ENCODE results near the gene SDC3.

SDC3 gene

GRCh38 chr1:30887485-30888315, 20.9 kb downstream of the SDC3 start:
- FAIRE-seq: no peak

DNA sequence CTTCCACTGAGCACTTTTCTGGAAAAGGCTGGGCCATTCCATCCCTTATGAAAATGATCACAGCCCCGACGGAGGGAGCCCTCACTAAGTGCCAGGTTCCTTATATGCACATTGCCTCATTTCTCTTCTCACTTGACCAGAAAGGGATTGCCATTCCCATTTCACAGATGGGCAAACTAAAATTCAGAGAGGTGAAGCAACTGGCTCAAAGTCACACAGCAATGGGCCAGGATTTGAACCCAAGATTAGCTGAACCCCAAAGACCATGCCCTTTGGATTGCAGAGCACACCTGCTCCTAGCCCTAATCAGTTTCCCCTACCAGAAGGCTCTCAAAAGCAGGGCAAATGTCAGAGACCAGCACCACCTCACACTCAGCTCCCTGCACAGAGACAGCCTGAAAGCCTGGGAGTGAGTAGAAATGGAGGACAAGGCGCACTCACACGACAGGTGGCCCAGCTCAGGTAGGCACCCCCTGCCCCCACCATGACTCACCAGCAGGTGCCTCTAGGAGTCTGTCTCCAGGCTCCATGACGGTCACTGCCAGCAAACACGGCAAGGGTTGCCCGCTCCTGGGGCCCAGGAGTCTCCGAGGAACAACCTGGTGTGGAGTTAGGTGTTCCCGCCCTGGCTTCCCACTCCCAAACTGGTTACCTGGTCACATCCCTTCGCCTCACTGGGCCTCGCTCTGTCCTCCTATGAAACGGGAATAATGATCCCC, 21.7 kb downstream of the SDC3 start:
- no peak for FAIRE-seq

DNA sequence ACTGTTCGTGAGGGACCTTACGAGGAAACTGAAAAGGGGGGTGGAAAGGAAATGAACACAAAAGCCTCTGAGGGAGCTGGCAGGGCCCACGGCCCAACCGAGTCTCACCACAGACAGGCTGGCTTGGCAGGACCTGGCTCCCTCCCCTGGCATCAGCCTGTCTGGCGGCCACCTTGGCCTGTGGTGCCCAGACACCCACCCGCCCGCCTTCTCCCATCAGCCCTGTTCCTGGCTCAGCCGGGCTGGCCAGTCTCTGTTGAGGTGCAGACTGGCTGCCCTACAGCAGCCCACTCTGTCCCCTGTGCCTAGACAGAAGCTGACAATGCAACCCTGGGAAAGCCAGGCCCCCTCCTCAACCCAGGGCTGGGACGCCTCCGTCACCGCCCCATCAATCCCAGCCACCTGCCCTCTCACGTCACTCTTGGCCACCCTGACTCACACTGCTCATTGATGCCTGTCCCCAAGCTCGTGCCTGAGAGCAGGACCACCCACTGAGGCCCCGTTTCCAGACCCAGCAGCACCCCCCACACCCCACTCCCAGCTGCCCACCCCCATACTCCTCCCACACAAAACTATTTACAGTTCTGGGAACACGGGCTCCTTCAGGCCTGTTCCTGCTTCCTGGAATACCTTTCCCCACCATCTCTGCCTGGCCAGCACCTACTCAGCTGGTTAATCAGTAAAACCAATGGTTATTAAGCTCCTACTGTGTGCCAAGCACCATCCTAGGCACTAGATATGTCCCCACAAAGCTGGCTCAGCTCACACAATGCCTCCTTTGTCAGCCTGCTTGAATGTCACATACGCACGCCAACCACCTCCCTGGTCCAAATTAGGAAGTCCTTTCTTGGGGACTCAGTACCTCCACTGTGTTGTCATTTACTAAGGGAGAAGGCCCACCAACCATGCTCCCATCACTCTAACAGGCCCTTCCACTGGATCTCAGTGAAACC, 22.7 kb downstream of the SDC3 start:
- FAIRE-seq: no peak

GRCh38 chr1:30884723-30885122, 23.8 kb downstream of the SDC3 start:
- FAIRE-seq: no peak

GRCh38 chr1:30883389-30884172, 25.0 kb downstream of the SDC3 start:
- FAIRE-seq: no peak

DNA sequence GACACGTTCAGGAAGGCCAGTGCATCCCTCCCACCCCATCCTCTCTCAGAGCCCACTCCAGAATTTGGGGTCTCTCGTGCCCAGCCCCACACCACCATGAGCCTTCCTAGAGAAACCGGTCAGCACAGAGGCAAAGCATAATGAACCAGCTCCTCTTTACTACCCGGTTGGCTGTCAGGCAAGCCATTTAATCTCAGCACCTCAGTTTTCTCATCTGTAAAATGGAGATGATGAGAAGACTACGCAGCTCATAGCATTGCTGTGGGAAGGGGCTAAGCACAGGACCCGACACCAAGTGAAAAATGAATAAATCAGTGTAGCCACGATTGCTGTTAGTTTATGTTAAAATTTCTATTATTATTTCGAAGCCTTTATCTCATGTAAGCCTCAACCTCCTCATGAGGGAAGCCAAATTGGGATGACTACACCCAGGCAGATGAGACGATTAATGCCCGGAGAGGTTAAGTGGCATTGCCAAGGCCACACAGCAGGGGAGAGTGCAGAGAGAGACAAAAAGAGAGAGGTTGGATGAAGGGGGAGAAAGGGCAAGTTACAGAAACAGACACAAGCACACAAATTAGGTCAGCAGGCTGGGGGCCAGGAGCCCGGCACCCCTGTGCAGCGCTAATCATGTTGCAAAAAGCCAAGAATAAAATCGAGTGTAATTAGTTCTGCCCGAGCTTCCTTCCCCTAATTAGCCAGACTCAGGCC, 25.7 kb downstream of the SDC3 start:
- no peak for FAIRE-seq

DNA sequence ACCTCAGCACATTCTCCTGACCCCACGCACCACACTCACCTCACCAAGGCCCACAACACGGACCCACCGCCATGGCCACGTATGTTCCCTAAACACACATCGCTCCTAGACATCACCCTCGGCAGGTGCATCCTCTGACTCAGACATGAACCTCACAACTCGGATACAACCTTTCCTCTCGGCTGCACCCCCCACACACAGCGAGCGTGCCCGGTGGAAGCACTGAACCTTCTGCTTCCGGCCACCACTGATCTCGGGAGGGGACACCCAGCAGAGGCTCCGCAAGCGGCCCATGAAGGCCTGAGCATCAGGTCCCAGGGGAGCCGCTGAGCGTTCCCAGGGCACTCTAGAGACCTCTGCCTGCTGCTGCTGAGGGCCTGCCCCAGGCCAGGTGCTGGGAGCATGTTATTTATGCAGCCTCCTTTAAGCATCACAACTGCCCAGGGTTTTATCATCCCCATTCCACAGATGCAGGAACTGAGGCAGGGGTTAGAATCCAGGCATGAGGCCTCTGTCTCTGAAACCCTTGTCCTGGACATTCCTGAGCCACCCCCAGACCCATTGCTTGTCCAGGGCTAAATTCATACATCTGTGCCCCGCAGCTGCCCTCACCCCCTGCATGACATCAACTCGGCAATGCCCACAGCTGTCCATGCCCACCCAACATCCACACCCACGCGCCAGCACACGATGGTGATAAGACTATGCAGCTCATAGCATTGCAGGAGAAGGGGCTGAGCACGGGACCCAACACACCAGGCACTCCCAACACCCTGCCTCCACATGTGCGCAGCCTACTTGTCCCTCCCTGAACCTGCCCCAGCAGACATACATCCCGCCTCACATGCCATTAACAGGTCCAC, 27.0 kb downstream of the SDC3 start:
- FAIRE-seq: no peak

GRCh38 chr1:30880678-30881318, 27.8 kb downstream of the SDC3 start:
- FAIRE-seq: no peak

DNA sequence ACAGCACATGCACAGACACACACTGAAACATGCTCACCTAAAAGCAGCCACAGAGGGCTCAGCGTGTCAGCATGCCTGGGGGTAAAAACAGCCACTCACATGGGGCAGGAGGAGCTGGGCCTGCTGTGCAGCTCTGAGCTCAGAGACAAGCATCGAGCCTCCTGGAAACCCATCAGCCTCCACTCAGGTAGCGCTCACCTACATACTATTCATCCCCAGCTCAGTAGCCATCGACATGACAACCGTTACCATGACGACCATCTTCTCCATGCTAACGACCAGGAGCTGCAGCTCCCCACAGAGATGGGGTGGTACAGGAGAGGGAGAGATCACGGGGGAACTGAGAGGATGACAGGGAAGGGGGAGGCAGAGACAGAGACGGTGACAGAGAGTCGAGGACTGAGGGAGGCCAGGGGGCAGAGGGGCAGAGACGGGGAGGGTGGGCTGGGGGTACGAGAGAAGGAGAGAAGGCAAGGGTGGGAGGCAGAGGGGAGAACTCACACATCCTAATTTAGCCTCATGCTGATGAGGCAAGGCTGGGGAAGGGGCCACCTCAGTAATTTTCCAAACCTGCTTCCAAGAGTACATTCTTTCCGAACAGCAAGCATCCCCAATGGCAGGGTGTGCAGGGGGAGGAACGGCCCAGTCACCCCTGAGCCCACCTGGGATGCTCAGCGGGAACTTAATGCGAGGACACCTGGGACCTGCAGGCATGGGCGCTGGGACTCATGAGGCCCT, 28.4 kb downstream of the SDC3 start:
- no peak for FAIRE-seq

DNA sequence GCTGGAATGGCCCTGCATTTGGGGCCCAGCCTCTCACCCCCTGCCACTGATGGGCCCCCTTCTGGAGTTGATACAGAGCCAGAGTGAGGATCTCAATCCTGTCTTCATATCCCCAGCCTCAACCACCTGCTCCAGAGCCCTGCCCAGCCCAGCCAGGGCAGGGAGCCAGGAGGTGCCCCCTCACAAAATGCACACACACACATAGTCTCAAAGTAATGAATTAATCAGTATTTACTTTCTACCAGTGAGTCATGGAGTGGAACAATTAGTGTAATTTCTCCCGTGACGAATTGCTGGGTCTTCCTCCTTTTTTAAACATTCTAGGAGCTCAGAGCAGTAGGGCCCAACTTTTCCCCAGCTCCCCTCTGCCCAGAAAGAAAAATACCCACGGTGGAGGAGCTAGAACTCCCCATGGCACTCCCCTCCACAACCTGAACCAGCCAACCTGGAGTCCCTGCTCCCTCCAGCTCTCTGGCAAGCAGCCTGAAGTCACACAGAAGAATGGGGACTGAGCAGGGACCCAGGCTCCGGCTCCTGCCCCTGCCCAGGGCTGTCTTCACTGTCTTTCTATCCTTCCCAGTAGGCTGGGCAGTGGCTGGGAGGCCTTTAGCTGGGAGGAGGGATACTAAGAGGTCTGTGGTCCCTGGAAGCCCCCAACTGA, 29.3 kb downstream of the SDC3 start:
- no peak for FAIRE-seq

GRCh38 chr1:30878559-30878958, 30.0 kb downstream of the SDC3 start:
- no peak for FAIRE-seq

DNA sequence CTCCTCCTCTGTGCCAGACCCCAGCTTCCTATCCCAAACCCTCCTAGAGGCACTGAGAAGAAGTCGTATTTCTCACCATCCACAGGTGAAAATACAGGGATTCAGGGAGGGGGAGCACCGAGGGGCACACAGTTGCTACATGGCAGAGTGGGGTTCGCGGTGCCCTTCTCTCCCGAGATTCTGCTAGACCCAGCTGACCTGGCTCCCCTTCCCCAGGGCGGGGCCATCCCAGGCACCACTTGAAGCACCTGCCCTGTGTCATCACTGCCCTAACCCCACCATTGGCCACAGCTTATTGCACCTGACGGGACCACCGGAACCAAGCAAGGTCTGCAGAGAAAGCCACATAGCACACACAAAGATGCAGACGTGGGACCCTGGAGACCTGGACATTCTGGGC, 30.5 kb downstream of the SDC3 start:
- no peak for FAIRE-seq

DNA sequence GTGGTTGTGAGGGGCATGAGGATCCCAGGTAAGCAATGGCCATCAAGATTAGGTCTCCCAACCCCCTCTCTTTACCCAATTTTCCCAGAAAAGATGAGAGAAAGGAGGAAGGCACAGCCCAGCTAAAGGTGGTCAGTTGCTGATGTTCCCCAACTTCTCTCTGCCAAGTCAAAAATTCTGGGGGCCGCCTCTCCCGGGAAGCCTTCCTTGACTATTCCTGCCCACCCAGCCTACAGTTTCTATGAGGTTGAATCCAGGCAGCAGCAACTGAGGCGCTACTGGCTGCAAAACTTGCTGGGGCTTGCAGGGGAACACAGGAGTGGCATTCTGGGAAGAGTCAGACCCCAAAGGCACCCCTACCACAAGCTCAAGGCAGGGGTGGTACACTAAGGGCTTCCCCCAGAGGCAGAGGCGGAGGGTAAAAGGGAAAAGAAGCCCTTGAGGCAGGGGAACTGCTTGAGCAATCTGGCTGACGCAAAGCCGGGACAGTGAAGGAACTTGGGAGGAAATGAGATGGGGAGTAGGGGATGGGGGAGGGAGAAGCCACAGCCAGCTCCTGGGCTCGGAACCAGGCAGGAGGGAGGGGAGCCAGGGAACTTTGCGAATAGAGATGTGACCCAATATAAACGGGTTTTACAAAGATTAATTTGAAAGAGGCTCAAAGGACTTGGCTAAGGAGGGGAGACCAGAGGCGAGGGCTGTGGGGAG, 31.2 kb downstream of the SDC3 start:
- no peak for FAIRE-seq

DNA sequence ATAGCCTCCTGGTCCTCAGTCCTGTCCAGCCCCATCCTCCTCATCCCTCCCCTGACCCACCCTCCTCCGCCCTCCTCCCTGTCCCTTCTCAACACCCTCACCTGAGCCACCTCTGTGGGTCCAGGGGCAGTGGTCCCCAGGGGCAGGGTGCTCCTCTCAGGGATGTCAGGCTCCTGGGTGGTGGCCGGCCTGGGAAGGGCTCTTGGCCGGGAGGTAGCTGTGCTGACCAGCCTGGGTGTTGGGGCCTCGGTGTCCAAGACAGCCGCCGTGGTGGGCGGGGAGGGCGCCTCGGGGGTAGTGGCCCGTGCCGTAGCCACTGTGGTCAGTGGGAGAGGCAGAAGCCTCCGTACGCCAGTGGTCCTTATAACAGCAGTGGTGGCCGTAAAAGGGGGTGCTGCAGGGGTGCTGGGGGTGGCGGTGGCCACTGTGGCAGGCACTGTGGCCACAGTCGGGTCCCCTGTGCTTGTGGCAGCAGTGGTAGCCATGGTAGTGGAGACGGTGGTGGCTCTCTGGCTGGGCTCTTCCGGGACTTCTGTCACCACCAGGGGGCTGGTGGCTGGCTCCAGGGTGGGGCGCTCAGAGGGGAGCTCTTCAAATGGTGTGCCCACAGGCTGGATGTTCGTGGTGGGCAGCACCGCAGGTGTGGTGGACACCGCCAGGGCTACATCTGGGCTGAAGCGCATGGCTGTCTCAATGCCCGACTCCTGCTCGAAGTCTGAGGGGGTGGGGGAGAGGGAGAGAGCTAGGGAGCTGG, 31.9 kb downstream of the SDC3 start:
- no peak for FAIRE-seq

GRCh38 chr1:30875916-30876315, 32.6 kb downstream of the SDC3 start:
- no peak for FAIRE-seq

GRCh38 chr1:30875197-30875596, 33.4 kb downstream of the SDC3 start:
- no peak for FAIRE-seq

DNA sequence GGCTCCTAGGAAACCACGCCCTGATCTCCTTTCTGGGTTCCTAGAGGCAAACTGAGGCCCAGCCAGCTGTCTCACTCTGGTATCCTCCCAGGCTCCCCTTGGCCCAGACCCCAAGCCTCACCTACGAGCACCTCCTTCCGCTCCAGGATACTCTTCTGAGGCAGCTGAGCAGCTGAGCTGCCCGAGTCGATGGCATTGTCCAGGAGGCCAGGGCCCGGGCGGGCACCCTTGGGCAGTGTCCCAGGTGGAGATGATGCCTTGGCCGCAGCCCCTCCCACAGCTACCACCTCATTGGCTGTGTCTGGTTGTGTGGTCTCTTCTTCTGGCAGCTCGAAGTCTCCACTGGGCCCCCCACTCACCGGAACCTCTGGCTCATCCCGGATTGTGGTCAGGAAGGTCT, 34.4 kb downstream of the SDC3 start:
- FAIRE-seq: no peak

GRCh38 chr1:30872948-30873263, 35.7 kb downstream of the SDC3 start:
- FAIRE-seq: no peak

Data from islet of Langerhans (tissue), 1 donor.